Osteocyte (in vitro differentiated cells): ENCODE measurements around the gene SCFD1. TPM values are rescaled to one million over a fixed set of nuclear protein-coding genes. Genes with fewer than 3 reads are reported as not detected.

ENCODE experiments used
- DNase-seq: peaks from one replicate; pipeline ENCODE4 v3.0.0; 2021; ENCODE audit warnings: mixed read lengths; ENCODE audit not compliant: unreplicated experiment; ENCODE audit errors: extremely low spot score
- H3K27ac Mint-ChIP-seq: one replicate; pipeline ENCODE4 v1.8.0; 2021; ENCODE audit warnings: mild to moderate bottlenecking, mixed read lengths; ENCODE audit not compliant: unreplicated experiment
- H3K27me3 Mint-ChIP-seq: one replicate; pipeline ENCODE4 v1.8.0; 2021; ENCODE audit warnings: mixed read lengths; ENCODE audit not compliant: unreplicated experiment
- H3K36me3 Mint-ChIP-seq: one replicate; pipeline ENCODE4 v1.8.0; 2021; ENCODE audit warnings: mixed read lengths; ENCODE audit not compliant: unreplicated experiment
- H3K4me1 Mint-ChIP-seq: one replicate; pipeline ENCODE4 v1.8.0; 2021; ENCODE audit warnings: mixed read lengths; ENCODE audit not compliant: unreplicated experiment
- H3K4me3 Mint-ChIP-seq: one replicate; pipeline ENCODE4 v1.8.0; 2021; ENCODE audit warnings: mild to moderate bottlenecking, moderate library complexity, mixed read lengths; ENCODE audit not compliant: unreplicated experiment
- H3K9me3 Mint-ChIP-seq: one replicate; pipeline ENCODE4 v1.8.0; 2021; ENCODE audit warnings: mixed read lengths; ENCODE audit not compliant: unreplicated experiment
- total RNA-seq: library from RNA; stranded (reverse); gene quantifications from 2 replicates; pipeline ENCODE4 v1.2.1, GENCODE V29; 2021
- TF ChIP-seq, protein P1 (sequence below): fragments of 200-600 bp; sonication (generic); IDR thresholded peaks from 2 replicates; pipeline ENCODE4 v1.5.0; 2021; ENCODE audit warnings: antibody characterized with exemption, mild to moderate bottlenecking, moderate library complexity

The SCFD1 gene
- total RNA-seq, 1 donor from 2014 or later: 107 TPM

- Mint-ChIP-seq H3K4me3 (no peak overlapping the region), H3K36me3 (peaks cover 7% of the 10 kb centered on the region), H3K9me3 (no peaks in the 10 kb centered on the region), H3K4me1 (peaks cover 18% of the 10 kb centered on the region), H3K27ac (no peak overlapping the region), H3K27me3 (no peaks in the 10 kb centered on the region)
- no peak for DNase-seq
- TF ChIP-seq, protein P1, sequence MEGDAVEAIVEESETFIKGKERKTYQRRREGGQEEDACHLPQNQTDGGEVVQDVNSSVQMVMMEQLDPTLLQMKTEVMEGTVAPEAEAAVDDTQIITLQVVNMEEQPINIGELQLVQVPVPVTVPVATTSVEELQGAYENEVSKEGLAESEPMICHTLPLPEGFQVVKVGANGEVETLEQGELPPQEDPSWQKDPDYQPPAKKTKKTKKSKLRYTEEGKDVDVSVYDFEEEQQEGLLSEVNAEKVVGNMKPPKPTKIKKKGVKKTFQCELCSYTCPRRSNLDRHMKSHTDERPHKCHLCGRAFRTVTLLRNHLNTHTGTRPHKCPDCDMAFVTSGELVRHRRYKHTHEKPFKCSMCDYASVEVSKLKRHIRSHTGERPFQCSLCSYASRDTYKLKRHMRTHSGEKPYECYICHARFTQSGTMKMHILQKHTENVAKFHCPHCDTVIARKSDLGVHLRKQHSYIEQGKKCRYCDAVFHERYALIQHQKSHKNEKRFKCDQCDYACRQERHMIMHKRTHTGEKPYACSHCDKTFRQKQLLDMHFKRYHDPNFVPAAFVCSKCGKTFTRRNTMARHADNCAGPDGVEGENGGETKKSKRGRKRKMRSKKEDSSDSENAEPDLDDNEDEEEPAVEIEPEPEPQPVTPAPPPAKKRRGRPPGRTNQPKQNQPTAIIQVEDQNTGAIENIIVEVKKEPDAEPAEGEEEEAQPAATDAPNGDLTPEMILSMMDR: no peak
Measured at GRCh38 chr14:30614155-30614554, 8.0 kb upstream of the SCFD1 start.

DNA sequence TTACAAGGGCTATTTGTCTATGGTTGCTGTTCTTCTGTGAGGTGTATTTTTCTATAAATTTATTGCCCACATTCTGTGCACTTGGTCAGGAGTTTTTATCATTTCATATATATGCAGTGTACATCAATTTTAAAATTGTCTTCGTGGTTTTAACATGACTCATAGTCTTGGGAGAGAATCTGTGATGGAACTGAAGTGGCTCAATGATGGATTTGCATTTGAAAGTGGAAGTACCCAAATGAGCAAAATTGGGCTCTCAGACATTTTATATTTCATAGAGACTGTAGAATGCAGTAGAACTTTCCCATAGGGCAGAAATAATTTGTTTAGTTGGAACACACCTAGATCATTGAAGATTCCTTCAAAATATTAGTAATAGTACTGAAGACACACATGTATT, 1.9 kb upstream of the SCFD1 start:
- no peaks in the 10 kb centered on the region for H3K27me3 Mint-ChIP-seq
- no peaks in the 10 kb centered on the region for H3K9me3 Mint-ChIP-seq
- no peak for DNase-seq
- H3K4me1 Mint-ChIP-seq: peaks cover 36% of the 10 kb centered on the region
- peak overlapping the region; percentile 11 for H3K4me3 Mint-ChIP-seq
- peak overlapping the region; percentile 57 for H3K27ac Mint-ChIP-seq
- H3K36me3 Mint-ChIP-seq: peaks cover 7% of the 10 kb centered on the region
- TF ChIP-seq, protein P1: no peak

DNA sequence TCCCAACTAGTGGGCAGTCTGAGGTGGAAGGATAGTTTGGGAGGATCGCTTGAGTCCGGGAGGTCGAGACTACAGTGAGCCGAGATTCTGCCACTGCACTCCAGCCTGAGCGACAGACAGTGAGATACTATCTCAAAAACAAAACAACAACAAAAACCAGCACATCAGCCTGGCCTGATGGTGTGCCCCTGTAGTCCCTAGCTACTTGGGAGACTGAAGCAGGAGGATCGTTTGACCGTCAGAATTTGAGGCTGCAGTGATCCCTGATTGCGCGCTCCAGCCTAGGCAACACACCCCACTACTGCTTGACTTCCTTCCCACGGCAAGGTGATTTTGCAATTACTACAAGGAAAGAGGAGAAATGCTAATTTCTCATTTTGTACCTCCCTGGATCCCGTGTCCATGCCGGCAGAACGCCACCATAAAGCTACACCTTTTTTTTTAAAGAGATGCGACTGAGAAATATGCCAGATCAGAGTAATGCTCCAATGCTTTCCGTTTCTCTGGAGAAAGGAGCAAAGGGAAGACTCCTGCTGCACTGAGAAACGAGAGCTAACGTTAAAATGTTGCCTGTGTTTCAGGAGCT, 672 bp upstream of the SCFD1 start:
- Mint-ChIP-seq H3K36me3 (peaks cover 2% of the 10 kb centered on the region), H3K27ac (peak overlapping the region; percentile 96), H3K9me3 (no peaks in the 10 kb centered on the region), H3K4me3 (peak overlapping the region; percentile 91), H3K27me3 (no peaks in the 10 kb centered on the region), H3K4me1 (peaks cover 41% of the 10 kb centered on the region)
- TF ChIP-seq, protein P1: no peak
- DNase-seq: no peak

- TF ChIP-seq, protein P1: no peak
- no peaks in the 10 kb centered on the region for H3K9me3 Mint-ChIP-seq
- peaks cover 9% of the 10 kb centered on the region for H3K36me3 Mint-ChIP-seq
- H3K27me3 Mint-ChIP-seq: no peaks in the 10 kb centered on the region
- DNase-seq: no peak
- H3K4me1 Mint-ChIP-seq: peaks cover 53% of the 10 kb centered on the region
- H3K27ac Mint-ChIP-seq: peak overlapping the region; percentile 96
- H3K4me3 Mint-ChIP-seq: peak overlapping the region; percentile 91
Measured at GRCh38 chr14:30623412-30624131, 1.5 kb downstream of the SCFD1 start.

GRCh38 chr14:30624132-30624423, 2.0 kb downstream of the SCFD1 start:
- H3K4me1 Mint-ChIP-seq: peaks cover 58% of the 10 kb centered on the region

More at GRCh38 chr14:30624132-30624423, 2.0 kb downstream of the SCFD1 start:
- Mint-ChIP-seq H3K36me3 (peaks cover 12% of the 10 kb centered on the region), H3K27ac (no peak overlapping the region), H3K4me3 (peak overlapping the region; percentile 70), H3K27me3 (no peaks in the 10 kb centered on the region), H3K9me3 (no peaks in the 10 kb centered on the region)
- DNase-seq: no peak
- TF ChIP-seq, protein P1: no peak
